Measurements from ENCODE around the gene HLA-E. TPM values are rescaled to one million over a fixed set of nuclear protein-coding genes. Genes with fewer than 3 reads are reported as not detected.
"Not testable (repeated sequence)": the region's sequence is repeated elsewhere in the genome, so short reads cannot be mapped to it uniquely, and the experiment has no call there.

The HLA-E gene
- total and polyA plus RNA-seq, 4 donors = 148 to 506 (median 351) TPM

GRCh38 chr6:30521952-30522351 is 32.6 kb downstream of the HLA-E start:
- H3K9me3 ChIP-seq (ENCODE audit: control insufficient read depth, low read length); H3K36me3 ChIP-seq (ENCODE audit: control insufficient read depth in 1 of 2, insufficient read depth in 2 of 2, low read length in 1 of 2); H3K27me3 ChIP-seq (ENCODE audit: control insufficient read depth in 1 of 2, insufficient read depth in 2 of 2, low read length in 1 of 2); H3K27ac ChIP-seq (ENCODE audit: low read depth in 1 of 2, low read length in 2 of 2); H3K4me3 ChIP-seq (ENCODE audit: low read length in 2 of 2); DNase-seq; ATAC-seq (ENCODE audit: low FRiP score); intact Hi-C loops (cut with DNase I); H3K4me1 ChIP-seq (ENCODE audit: control insufficient read depth in 1 of 2, insufficient read depth in 2 of 2, low read length in 2 of 2): not testable (repeated sequence)
- WGBS, 2 donors = 79 to 82% methylated on average over 5 of the region's 5 CpGs

DNA sequence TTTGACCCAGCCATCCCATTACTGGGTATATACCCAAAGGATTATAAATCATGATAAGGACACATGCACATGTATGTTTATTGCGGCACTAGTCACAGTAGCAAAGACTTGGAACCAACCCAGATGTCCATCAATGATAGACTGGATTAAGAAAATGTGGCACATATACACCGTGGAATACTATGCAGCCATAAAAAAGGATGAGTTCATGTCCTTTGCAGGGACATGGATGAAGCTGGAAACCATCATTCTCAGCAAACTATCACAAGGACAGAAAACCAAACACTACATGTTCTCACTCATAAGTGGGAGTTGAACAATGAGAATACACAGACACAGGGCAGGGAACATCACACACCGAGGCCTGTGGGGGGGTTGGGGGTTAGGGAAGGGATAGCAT is 37.1 kb downstream of the HLA-E start:
- DNase-seq; H3K4me1 ChIP-seq (ENCODE audit: control insufficient read depth in 1 of 2, insufficient read depth in 2 of 2, low read length in 2 of 2); H3K27me3 ChIP-seq (ENCODE audit: control insufficient read depth in 1 of 2, insufficient read depth in 2 of 2, low read length in 1 of 2); intact Hi-C loops (cut with DNase I); H3K9me3 ChIP-seq (ENCODE audit: control insufficient read depth, low read length); H3K4me3 ChIP-seq (ENCODE audit: low read length in 2 of 2); ATAC-seq (ENCODE audit: low FRiP score); H3K36me3 ChIP-seq (ENCODE audit: control insufficient read depth in 1 of 2, insufficient read depth in 2 of 2, low read length in 1 of 2); H3K27ac ChIP-seq (ENCODE audit: low read depth in 1 of 2, low read length in 2 of 2): not testable (repeated sequence)
- 91 to 97% methylated on average over 3 of the region's 3 CpGs for WGBS, 2 donors

DNA sequence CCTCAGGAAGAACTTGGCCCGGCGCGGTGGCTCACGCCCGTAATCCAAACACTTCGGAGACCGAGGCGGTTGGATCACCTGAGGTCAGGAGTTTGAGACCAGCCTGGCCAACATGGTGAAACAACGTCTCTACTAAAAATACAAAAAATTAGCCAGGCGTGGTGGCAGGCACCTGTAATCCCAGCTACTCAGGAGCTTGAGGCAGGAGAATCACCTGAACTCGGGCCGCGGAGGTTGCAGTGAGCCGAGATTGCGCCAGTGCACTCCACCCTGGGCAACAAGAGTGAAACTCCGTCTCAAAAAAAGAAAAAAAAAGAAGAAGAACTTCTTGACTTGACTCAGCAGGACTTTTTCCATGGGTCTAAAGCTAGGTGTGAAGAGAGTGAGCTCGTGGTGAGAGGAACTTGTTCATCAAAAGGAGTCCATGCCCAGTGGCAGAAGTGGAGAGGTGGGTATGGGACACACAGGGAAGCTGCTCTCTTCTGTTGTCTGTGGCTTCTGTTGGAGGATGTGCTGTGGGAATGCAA is 40.1 kb downstream of the HLA-E start:
- H3K27me3 ChIP-seq (ENCODE audit: control insufficient read depth in 1 of 2, insufficient read depth in 2 of 2, low read length in 1 of 2); H3K27ac ChIP-seq (ENCODE audit: low read depth in 1 of 2, low read length in 2 of 2); H3K4me3 ChIP-seq (ENCODE audit: low read length in 2 of 2); H3K9me3 ChIP-seq (ENCODE audit: control insufficient read depth, low read length); H3K4me1 ChIP-seq (ENCODE audit: control insufficient read depth in 1 of 2, insufficient read depth in 2 of 2, low read length in 2 of 2); intact Hi-C loops (cut with DNase I); H3K36me3 ChIP-seq (ENCODE audit: control insufficient read depth in 1 of 2, insufficient read depth in 2 of 2, low read length in 1 of 2); DNase-seq: not testable (repeated sequence)
- peak; percentile 29 for ATAC-seq (ENCODE audit: low FRiP score)
- 87 to 91% methylated on average over 17 of the region's 17 CpGs for WGBS, 2 donors

- Histone ChIP-seq H3K27me3 (ENCODE audit: control insufficient read depth in 1 of 2, insufficient read depth in 2 of 2, low read length in 1 of 2) (no peaks in the 10 kb centered on the region), H3K4me1 (ENCODE audit: control insufficient read depth in 1 of 2, insufficient read depth in 2 of 2, low read length in 2 of 2) (no peaks in the 10 kb centered on the region), H3K9me3 (ENCODE audit: control insufficient read depth, low read length) (no peaks in the 10 kb centered on the region), H3K36me3 (ENCODE audit: control insufficient read depth in 1 of 2, insufficient read depth in 2 of 2, low read length in 1 of 2) (no peaks in the 10 kb centered on the region), H3K27ac (ENCODE audit: low read depth in 1 of 2, low read length in 2 of 2) (no peak overlapping the region), H3K4me3 (ENCODE audit: low read length in 2 of 2) (no peak overlapping the region)
- intact Hi-C loops (cut with DNase I) = loop anchor here in 1 of 2 donors (5.0 kb wide), 1 partner anchor 48 kb away; no protein-coding TSS in a partner anchor
- WGBS, 2 donors = 67 to 69% methylated on average over 2 of the region's 2 CpGs
- DNase-seq (no peak), ATAC-seq (ENCODE audit: low FRiP score) (no peak)
Measured at GRCh38 chr6:30530014-30530413, 40.7 kb downstream of the HLA-E start.

DNA sequence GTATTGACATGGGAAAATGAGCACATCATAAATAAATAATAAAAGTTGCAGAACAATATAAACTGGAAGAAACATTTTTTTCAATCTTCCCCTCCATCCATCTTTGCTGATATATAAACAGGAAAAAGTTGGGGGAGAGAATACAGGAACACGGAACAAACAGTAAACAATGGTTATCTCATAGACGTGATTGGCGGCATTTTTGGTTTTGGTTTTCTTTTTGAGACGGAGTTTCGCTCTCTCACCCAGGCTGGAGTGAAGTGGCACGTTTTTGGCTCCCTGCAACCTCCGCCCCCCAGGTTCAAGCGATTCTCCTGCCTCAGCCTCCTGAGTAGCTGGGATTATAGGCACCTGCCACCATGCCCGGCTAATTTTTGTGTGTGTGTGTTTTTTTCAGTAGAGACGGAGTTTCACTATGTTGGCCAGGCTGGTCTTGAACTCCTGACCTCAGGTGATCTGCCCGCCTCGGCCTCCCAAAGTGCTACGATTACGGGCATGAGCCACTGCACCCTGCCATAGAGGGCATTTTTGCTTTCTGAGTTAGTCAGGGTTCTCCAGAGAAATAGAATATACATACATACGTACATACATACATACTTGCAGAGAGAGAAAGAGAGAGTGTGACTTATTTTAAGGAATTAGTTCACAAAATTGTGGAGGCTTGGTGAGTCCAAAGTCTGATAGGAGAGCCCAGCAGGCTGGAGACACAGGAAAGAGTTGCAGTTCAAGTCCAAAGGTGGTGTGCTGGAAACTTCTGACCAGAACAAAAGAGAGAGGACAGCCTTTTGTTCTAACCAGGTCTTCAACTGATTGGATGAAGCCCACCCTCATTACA is 44.4 kb downstream of the HLA-E start:
- H3K4me3 ChIP-seq (ENCODE audit: low read length in 2 of 2) = no peak overlapping the region
- intact Hi-C loops (cut with DNase I) = loop anchor here (2.0 to 5.0 kb wide), 2 partner anchors 51 kb away; no protein-coding TSS in a partner anchor
- H3K9me3 ChIP-seq (ENCODE audit: control insufficient read depth, low read length) = no peaks in the 10 kb centered on the region
- DNase-seq = no peak
- WGBS, 2 donors = 83 to 86% methylated on average over 15 of the region's 15 CpGs
- H3K27ac ChIP-seq (ENCODE audit: low read depth in 1 of 2, low read length in 2 of 2) = no peak overlapping the region
- no peaks in the 10 kb centered on the region for H3K27me3 ChIP-seq (ENCODE audit: control insufficient read depth in 1 of 2, insufficient read depth in 2 of 2, low read length in 1 of 2)
- no peaks in the 10 kb centered on the region for H3K4me1 ChIP-seq (ENCODE audit: control insufficient read depth in 1 of 2, insufficient read depth in 2 of 2, low read length in 2 of 2)
- no peaks in the 10 kb centered on the region for H3K36me3 ChIP-seq (ENCODE audit: control insufficient read depth in 1 of 2, insufficient read depth in 2 of 2, low read length in 1 of 2)
- ATAC-seq (ENCODE audit: low FRiP score) = no peak

DNA sequence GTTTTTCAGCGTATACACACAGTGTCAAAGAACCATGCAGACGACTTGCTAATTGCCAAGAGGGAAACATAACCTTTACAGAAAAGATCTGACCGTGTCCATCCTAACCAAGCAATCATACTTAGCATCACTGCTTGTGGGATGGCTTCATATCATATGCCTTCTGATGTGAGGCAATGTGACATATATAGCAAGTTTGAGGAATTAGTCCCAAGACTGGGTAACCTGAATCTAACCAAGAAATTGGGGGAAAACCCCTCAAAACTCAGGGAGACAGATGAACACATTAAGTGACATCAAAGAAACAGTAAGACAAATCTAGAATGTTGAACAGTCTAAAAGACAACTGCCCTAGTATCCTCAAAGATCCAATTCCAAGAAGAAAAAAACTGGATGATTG is 48.6 kb downstream of the HLA-E start:
- no peak for ATAC-seq (ENCODE audit: low FRiP score)
- Histone ChIP-seq H3K4me1 (ENCODE audit: control insufficient read depth in 1 of 2, insufficient read depth in 2 of 2, low read length in 2 of 2) (no peaks in the 10 kb centered on the region), H3K27ac (ENCODE audit: low read depth in 1 of 2, low read length in 2 of 2) (no peak overlapping the region), H3K9me3 (ENCODE audit: control insufficient read depth, low read length) (no peaks in the 10 kb centered on the region), H3K4me3 (ENCODE audit: low read length in 2 of 2) (no peak overlapping the region), H3K36me3 (ENCODE audit: control insufficient read depth in 1 of 2, insufficient read depth in 2 of 2, low read length in 1 of 2) (no peaks in the 10 kb centered on the region), H3K27me3 (ENCODE audit: control insufficient read depth in 1 of 2, insufficient read depth in 2 of 2, low read length in 1 of 2) (no peaks in the 10 kb centered on the region)
- 83 to 85% methylated on average over 3 of the region's 3 CpGs for WGBS, 2 donors
- DNase-seq = no peak
- intact Hi-C loops (cut with DNase I) = no loop called here

DNA sequence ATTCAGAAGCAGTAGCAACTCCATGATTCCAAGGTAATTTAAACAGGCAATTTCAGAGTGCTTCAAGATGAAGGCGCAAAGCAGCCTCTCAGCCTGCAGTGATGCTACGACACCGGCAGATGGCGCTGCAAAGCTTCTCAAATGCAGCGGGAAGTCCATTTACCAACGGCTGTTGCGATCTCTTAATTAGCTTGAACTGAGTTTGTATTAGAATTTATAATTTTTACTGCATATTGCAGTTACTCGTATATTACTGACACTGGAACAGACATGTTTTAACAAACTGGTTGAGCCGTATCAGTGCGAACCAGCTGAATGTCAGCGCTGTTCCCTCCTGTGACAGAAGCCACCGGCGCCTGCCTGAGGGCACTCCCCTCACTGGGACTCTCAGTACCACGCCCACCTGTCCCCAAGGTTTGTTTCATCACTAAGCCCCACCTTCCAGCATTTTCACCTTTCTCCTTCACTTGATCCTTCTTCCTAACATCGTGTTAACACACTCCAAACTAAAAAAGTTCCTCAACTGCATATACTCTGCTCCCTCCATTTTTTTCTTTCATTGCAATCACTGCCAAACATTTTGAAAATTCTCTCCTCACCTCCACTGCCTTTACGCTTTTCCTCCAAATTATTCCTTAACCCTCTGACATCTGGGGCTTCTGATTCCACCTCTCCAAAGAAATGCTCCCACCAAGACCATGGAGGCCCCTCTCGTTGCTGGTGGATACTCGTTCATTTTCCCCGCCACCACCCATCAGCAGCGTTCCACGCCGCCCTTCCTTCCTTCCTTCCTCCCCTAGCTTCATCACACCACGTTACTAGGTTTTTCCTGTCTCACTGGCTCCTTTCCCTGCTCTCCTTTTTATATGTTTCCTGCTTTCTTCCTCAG is 52.5 kb downstream of the HLA-E start:
- peak; percentile 77 to 89 for DNase-seq

DNA sequence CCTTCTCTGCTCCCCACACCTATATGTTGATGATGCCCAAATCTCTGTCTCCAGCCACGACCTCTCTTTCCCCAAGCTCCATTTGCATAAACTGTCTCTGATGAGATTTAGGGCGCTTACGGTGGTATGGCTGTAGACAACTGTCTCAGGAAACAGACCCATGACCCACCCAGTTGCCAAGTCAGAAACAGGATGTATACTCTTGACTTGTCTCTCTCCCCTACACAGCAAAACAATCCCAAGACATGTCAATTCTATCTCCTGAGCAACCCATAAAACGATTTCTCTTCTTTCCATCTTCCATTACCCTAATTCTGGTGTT is 53.1 kb downstream of the HLA-E start:
- 29% methylated on average over 4 of the region's 4 CpGs for WGBS, 2 donors

More for the DNA sequence above, 52.5 kb downstream of the HLA-E start:
- peak overlapping the region; percentile 22 to 28 for H3K4me3 ChIP-seq (ENCODE audit: low read length in 2 of 2)
- no peak overlapping the region for H3K27ac ChIP-seq (ENCODE audit: low read depth in 1 of 2, low read length in 2 of 2)
- no peaks in the 10 kb centered on the region for H3K9me3 ChIP-seq (ENCODE audit: control insufficient read depth, low read length)
- peak; percentile 89 for ATAC-seq (ENCODE audit: low FRiP score)
- no peaks in the 10 kb centered on the region for H3K27me3 ChIP-seq (ENCODE audit: control insufficient read depth in 1 of 2, insufficient read depth in 2 of 2, low read length in 1 of 2)
- 11 to 14% methylated on average over 23 of the region's 23 CpGs for WGBS, 2 donors
- intact Hi-C loops (cut with DNase I) = no loop called here
- no peaks in the 10 kb centered on the region for H3K36me3 ChIP-seq (ENCODE audit: control insufficient read depth in 1 of 2, insufficient read depth in 2 of 2, low read length in 1 of 2)
- no peaks in the 10 kb centered on the region for H3K4me1 ChIP-seq (ENCODE audit: control insufficient read depth in 1 of 2, insufficient read depth in 2 of 2, low read length in 2 of 2)

More for the DNA sequence above, 53.1 kb downstream of the HLA-E start:
- H3K4me1 ChIP-seq (ENCODE audit: control insufficient read depth in 1 of 2, insufficient read depth in 2 of 2, low read length in 2 of 2) = no peaks in the 10 kb centered on the region
- DNase-seq (no peak), ATAC-seq (ENCODE audit: low FRiP score) (no peak)
- H3K4me3 ChIP-seq (ENCODE audit: low read length in 2 of 2) = no peak overlapping the region
- intact Hi-C loops (cut with DNase I) = no loop called here
- no peak overlapping the region for H3K27ac ChIP-seq (ENCODE audit: low read depth in 1 of 2, low read length in 2 of 2)
- no peaks in the 10 kb centered on the region for H3K9me3 ChIP-seq (ENCODE audit: control insufficient read depth, low read length)
- H3K27me3 ChIP-seq (ENCODE audit: control insufficient read depth in 1 of 2, insufficient read depth in 2 of 2, low read length in 1 of 2) = no peaks in the 10 kb centered on the region
- H3K36me3 ChIP-seq (ENCODE audit: control insufficient read depth in 1 of 2, insufficient read depth in 2 of 2, low read length in 1 of 2) = no peaks in the 10 kb centered on the region

Measured in aorta (tissue), 5 donors.